ENCODE results near the gene HIGD1C.
"Not testable (repeated sequence)": the region's sequence is repeated elsewhere in the genome, so short reads cannot be mapped to it uniquely, and the experiment has no call there.

- TF ChIP-seq CTCF (IDR thresholded peaks at IDR 0.05); POLR2A (IDR thresholded peaks at IDR 0.05); EP300 (IDR thresholded peaks at IDR 0.05; ENCODE audit: low read depth): not testable (repeated sequence)
These were observed 43.9 kb upstream of the HIGD1C start for GRCh38 chr12:50908479-50908878.

Measured in transverse colon (tissue), 3 donors.